Colonic mucosa (tissue), 4 donors: ENCODE results near the gene ADH5. TPM values are rescaled to one million over a fixed set of nuclear protein-coding genes. Genes with fewer than 3 reads are reported as not detected.

Experiments used
- DNase-seq: peaks from one replicate; pipeline ENCODE4 v3.0.0-alpha.2; 2020
- H3K27ac ChIP-seq: fragments of 200-600 bp; one replicate; pipeline ENCODE4 v1.8.0; 2021
- H3K27me3 ChIP-seq: fragments of 200-600 bp; one replicate; pipeline ENCODE4 v1.8.0; 2021
- H3K36me3 ChIP-seq: fragments of 200-600 bp; one replicate; pipeline ENCODE4 v1.8.0; 2021
- H3K4me1 ChIP-seq: fragments of 200-600 bp; one replicate; pipeline ENCODE4 v1.8.0; 2021; ENCODE audit warnings: mild to moderate bottlenecking
- H3K4me3 ChIP-seq: fragments of 200-600 bp; one replicate; pipeline ENCODE4 v1.8.0; 2021
- H3K9ac ChIP-seq, 2 donors: one replicate each; pipeline ENCODE4 v1.7.0; 2013; ENCODE audit warnings: control low read depth in 2 of 2, low read depth in 2 of 2, low read length in 2 of 2
- H3K9me3 ChIP-seq: fragments of 200-600 bp; one replicate; pipeline ENCODE4 v1.8.0; 2021
- CTCF ChIP-seq: fragments of 200-600 bp; IDR thresholded peaks from one replicate; pipeline ENCODE4 v1.8.0; 2022; ENCODE audit warnings: antibody characterized with exemption, mild to moderate bottlenecking
- intact Hi-C: fragments of 100-400 bp; cut with DNase I; formaldehyde crosslinking; loops from one replicate; pipeline ENCODE4 v1.14.1; 2022
- total RNA-seq, 2 donors: library from RNA; stranded (reverse); fragmentation: NEBNext Ultra II Directional in 1 of 2; extraction: Animal tissue kit (Norgen Biotek cat#: 25700) in 1 of 2; gene quantifications; one replicate each; pipeline ENCODE4 v1.2.1, GENCODE V29; 2021
- donor health status: healthy.
- donor health status: DM: no; HTN: no; CAD: no.
- donor health status: DM: no; HTN: no; CAD: no.

The ADH5 gene
- total RNA-seq, 2 donors from 2014 or later, result 165 to 240 TPM

- no peaks in the 10 kb centered on the region for H3K9me3 ChIP-seq
- H3K27me3 ChIP-seq, result no peaks in the 10 kb centered on the region
- TF ChIP-seq CTCF, result no peak
- H3K4me1 ChIP-seq, result no peaks in the 10 kb centered on the region
- DNase-seq, result no peak
- H3K36me3 ChIP-seq, result no peaks in the 10 kb centered on the region
- intact Hi-C loops, result no loop called here
- H3K27ac ChIP-seq, result no peak overlapping the region
- no peak overlapping the region for H3K9ac ChIP-seq
- no peak overlapping the region for H3K4me3 ChIP-seq
Measured at GRCh38 chr4:99061048-99061700, 27.4 kb downstream of the ADH5 start.

DNA sequence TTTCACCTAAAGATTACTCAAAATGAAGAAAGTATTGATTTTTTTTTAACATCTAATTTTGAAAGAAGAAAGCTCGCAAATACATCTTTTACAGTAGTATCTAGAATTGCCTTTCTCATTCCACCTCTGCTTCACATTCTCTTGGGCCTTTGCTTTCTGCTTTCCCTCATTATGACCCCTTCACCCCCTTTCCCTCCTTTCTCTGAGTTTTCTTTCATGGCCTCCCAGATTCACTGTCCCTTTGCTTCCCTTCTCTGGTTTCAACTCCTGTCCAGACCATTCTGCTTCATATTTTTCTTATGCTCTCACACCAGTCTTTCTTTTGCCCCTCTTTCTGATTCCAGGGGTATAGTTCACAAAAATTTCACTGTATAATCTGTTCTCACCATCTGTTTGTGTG, 29.0 kb downstream of the ADH5 start:
- Histone ChIP-seq H3K36me3 (no peaks in the 10 kb centered on the region), H3K9me3 (no peaks in the 10 kb centered on the region), H3K9ac (no peak overlapping the region), H3K4me3 (no peak overlapping the region), H3K4me1 (no peaks in the 10 kb centered on the region), H3K27me3 (no peaks in the 10 kb centered on the region), H3K27ac (no peak overlapping the region)
- no peak for DNase-seq
- intact Hi-C loops, result loop anchor here (5.0 to 10.0 kb wide), 2 partner anchors 62 to 595 kb away; partner anchors contain the start of gene METAP1
- TF ChIP-seq CTCF, result no peak

GRCh38 chr4:99058228-99058627, 30.4 kb downstream of the ADH5 start:
- Histone ChIP-seq H3K36me3 (no peaks in the 10 kb centered on the region), H3K4me1 (no peaks in the 10 kb centered on the region), H3K27ac (no peak overlapping the region), H3K9me3 (no peaks in the 10 kb centered on the region), H3K27me3 (no peaks in the 10 kb centered on the region), H3K9ac (no peak overlapping the region), H3K4me3 (no peak overlapping the region)
- TF ChIP-seq CTCF, result no peak
- DNase-seq, result no peak
- intact Hi-C loops, result loop anchor here (5.0 to 10.0 kb wide), 2 partner anchors 61 to 593 kb away; partner anchors contain the start of gene METAP1

DNA sequence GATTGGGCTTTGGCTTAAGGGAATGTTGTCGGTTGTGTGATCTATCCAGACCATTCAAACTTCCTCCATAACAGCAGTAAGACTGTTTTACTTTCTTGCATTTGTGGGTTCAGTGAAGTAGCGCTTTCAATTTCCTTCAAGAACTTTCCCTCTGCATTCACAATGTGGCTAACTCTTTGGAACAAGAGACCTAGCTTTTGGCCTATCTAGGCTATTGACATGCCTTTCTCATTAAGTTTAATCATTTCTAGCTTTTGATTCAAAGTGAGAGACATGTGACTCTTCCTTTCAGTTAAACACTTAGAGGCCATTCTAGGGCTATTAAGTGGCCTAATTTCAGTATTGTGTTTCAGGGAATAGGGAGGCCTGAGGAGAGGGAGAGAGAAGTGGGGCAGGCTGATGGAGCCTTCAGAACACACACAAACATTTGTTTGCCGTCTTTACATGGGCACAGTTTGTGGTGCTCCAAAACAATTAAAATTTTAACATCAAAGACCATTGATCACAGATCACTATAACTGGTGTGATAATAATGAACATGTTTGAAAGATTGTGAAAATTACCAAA, 34.1 kb downstream of the ADH5 start:
- H3K36me3 ChIP-seq, result no peaks in the 10 kb centered on the region
- no peak for TF ChIP-seq CTCF
- DNase-seq, result no peak

GRCh38 chr4:99052902-99053301, 35.7 kb downstream of the ADH5 start:
- intact Hi-C loops, result loop anchor here (10.0 kb wide), 1 partner anchor 588 kb away; no protein-coding TSS in a partner anchor
- H3K4me3 ChIP-seq, result no peak overlapping the region
- H3K36me3 ChIP-seq, result no peaks in the 10 kb centered on the region
- no peaks in the 10 kb centered on the region for H3K9me3 ChIP-seq
- no peak overlapping the region for H3K27ac ChIP-seq
- DNase-seq, result no peak
- no peaks in the 10 kb centered on the region for H3K27me3 ChIP-seq
- H3K4me1 ChIP-seq, result no peaks in the 10 kb centered on the region
- no peak overlapping the region for H3K9ac ChIP-seq
- TF ChIP-seq CTCF, result no peak

More for the DNA sequence above, 34.1 kb downstream of the ADH5 start:
- Histone ChIP-seq H3K9ac (no peak overlapping the region), H3K27me3 (no peaks in the 10 kb centered on the region), H3K9me3 (no peaks in the 10 kb centered on the region), H3K4me3 (no peak overlapping the region), H3K27ac (no peak overlapping the region), H3K4me1 (no peaks in the 10 kb centered on the region)
- intact Hi-C loops, result loop anchor here (10.0 kb wide), 1 partner anchor 590 kb away; no protein-coding TSS in a partner anchor
